ENCODE data around the gene RFTN2. TPM values are rescaled to one million over a fixed set of nuclear protein-coding genes. Genes with fewer than 3 reads are reported as not detected.
"Not testable (repeated sequence)": the region's sequence is repeated elsewhere in the genome, so short reads cannot be mapped to it uniquely, and the experiment has no call there.

RFTN2 gene
- total RNA-seq, 3 donors from 2014 or later, result 2.3 to 21.1 (median 7.6) TPM

DNA sequence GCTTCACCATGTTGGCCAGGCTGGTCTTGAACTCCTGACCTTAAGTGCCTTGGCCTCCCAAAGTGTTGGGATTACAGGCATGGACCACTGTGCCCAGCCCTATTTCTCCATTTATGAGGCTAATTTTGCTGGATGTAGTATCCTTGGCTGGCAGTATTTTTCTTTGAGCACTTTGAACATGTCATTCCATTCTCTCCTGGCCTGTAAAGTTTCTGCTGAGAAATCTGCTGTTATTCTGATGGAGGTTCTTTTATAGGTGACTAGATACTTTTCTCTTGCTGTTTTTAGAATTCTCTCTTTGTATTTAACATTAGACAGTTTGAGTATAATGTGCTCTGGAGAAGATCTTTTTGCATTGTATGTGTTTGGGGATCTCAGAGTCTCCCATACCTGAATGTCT lies 9.1 kb downstream of the RFTN2 start:
- Histone ChIP-seq H3K27ac (no peak overlapping the region), H3K4me1 (no peaks in the 10 kb centered on the region), H3K27me3 (no peaks in the 10 kb centered on the region), H3K36me3 (no peaks in the 10 kb centered on the region), H3K4me3 (no peak overlapping the region), H3K9me3 (peaks cover 16 to 19% of the 10 kb centered on the region in 2 donors)
- no peak for DNase-seq (ENCODE audit: low spot score in 2 of 2)
- intact Hi-C loops (cut with DNase I; ENCODE audit: low total_unique reads), result no loop called here
- TF ChIP-seq POLR2A (IDR thresholded peaks at IDR 0.05) (no peak), POLR2AphosphoS5 (IDR thresholded peaks at IDR 0.05) (no peak)

DNA sequence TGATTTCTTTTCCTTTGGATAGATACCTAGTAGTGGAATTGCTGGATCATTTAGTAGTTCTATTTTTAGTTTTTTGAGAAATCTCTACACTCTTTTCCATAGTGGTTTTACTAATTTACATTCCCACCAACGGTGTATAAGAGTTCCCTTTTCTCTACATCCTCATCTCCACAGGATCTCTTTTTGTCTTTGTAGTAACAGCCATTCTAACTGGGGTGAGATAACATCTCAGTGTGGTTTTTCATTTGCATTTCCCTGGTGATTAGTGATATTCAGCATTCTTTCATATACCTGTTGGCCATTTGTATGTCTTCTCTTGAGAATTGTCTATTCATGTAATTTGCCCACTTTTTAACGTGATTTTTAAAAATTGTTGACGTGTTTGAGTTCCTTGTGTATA lies 13.8 kb downstream of the RFTN2 start:
- TF ChIP-seq POLR2AphosphoS5 (IDR thresholded peaks at IDR 0.05) (no peak), POLR2A (IDR thresholded peaks at IDR 0.05) (no peak)
- TF ChIP-seq, protein P1, sequence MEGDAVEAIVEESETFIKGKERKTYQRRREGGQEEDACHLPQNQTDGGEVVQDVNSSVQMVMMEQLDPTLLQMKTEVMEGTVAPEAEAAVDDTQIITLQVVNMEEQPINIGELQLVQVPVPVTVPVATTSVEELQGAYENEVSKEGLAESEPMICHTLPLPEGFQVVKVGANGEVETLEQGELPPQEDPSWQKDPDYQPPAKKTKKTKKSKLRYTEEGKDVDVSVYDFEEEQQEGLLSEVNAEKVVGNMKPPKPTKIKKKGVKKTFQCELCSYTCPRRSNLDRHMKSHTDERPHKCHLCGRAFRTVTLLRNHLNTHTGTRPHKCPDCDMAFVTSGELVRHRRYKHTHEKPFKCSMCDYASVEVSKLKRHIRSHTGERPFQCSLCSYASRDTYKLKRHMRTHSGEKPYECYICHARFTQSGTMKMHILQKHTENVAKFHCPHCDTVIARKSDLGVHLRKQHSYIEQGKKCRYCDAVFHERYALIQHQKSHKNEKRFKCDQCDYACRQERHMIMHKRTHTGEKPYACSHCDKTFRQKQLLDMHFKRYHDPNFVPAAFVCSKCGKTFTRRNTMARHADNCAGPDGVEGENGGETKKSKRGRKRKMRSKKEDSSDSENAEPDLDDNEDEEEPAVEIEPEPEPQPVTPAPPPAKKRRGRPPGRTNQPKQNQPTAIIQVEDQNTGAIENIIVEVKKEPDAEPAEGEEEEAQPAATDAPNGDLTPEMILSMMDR (IDR thresholded peaks at IDR 0.05), result no peak
- no peak for DNase-seq (ENCODE audit: low spot score in 2 of 2)
- Histone ChIP-seq H3K9me3 (peaks cover 6 to 12% of the 10 kb centered on the region in 2 donors), H3K36me3 (no peaks in the 10 kb centered on the region), H3K4me1 (no peaks in the 10 kb centered on the region), H3K27ac (no peak overlapping the region), H3K4me3 (no peak overlapping the region), H3K27me3 (no peaks in the 10 kb centered on the region)
- intact Hi-C loops (cut with DNase I; ENCODE audit: low total_unique reads), result no loop called here

DNA sequence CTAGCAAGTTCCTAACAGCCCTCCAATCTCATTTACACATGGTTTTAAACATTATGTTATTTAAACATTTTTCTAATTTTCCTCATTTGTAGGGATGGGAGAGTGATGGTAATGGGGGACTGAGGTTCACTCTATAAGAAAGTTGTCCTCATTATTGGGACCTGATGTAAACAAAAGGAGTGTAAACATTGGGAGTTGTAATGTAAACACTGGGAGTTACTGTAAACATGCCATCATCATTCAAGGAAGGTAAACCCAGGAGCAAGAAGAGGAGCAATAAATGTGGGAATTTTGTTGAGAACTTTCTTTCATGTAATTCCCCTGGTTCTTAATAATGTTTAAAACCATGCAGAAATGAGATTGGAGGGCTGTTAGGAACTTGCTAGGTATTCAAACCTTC lies 17.8 kb downstream of the RFTN2 start:
- no peaks in the 10 kb centered on the region for H3K36me3 ChIP-seq
- H3K4me3 ChIP-seq, result no peak overlapping the region
- no peaks in the 10 kb centered on the region for H3K27me3 ChIP-seq
- TF ChIP-seq, protein P1 (IDR thresholded peaks at IDR 0.05), result no peak
- no peak for TF ChIP-seq POLR2A (IDR thresholded peaks at IDR 0.05)
- TF ChIP-seq POLR2AphosphoS5 (IDR thresholded peaks at IDR 0.05), result no peak
- H3K27ac ChIP-seq, result no peak overlapping the region
- no peaks in the 10 kb centered on the region for H3K9me3 ChIP-seq
- intact Hi-C loops (cut with DNase I; ENCODE audit: low total_unique reads), result no loop called here
- no peak for DNase-seq (ENCODE audit: low spot score in 2 of 2)
- H3K4me1 ChIP-seq, result no peaks in the 10 kb centered on the region

DNA sequence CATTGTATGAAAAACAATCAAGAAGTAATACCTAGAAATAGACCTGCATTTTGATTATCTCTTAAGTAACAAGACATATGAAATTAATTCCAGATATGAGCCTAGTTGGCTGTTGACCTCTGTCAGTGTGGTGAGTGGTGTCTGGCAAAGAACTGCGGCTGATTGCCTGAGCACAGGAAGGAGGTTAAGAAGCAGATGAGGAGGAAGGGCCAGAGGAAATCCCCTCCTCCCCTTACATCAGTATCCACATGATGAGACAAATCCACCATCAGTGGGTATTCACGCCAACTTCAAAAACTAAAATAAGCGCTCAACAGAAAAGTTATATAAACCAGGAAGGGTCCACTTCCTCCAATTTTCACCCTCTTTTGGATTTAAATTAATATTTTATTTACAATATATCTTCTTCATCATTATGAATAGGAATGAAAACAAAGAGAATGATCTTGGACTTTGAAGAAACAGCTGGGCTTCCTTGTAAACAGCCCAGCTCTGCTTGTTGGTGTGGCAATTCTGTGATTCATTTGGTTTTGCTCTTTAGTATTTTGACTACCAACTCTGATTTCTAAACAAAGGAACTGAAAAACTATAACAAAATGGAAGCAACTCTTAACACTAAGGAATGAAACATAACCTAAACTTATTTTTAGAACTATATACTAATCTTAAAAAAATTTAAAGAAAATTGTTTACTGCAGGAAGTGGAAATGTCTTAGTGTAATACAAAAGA lies 27.3 kb downstream of the RFTN2 start:
- no peak for DNase-seq (ENCODE audit: low spot score in 2 of 2)
- H3K9me3 ChIP-seq, result no peaks in the 10 kb centered on the region
- H3K4me1 ChIP-seq, result no peaks in the 10 kb centered on the region
- H3K27me3 ChIP-seq, result no peaks in the 10 kb centered on the region
- H3K27ac ChIP-seq, result no peak overlapping the region
- intact Hi-C loops (cut with DNase I; ENCODE audit: low total_unique reads), result no loop called here
- no peak overlapping the region for H3K4me3 ChIP-seq
- TF ChIP-seq POLR2AphosphoS5 (IDR thresholded peaks at IDR 0.05), result no peak
- TF ChIP-seq, protein P1 (IDR thresholded peaks at IDR 0.05), result no peak
- TF ChIP-seq POLR2A (IDR thresholded peaks at IDR 0.05), result no peak
- no peaks in the 10 kb centered on the region for H3K36me3 ChIP-seq

DNA sequence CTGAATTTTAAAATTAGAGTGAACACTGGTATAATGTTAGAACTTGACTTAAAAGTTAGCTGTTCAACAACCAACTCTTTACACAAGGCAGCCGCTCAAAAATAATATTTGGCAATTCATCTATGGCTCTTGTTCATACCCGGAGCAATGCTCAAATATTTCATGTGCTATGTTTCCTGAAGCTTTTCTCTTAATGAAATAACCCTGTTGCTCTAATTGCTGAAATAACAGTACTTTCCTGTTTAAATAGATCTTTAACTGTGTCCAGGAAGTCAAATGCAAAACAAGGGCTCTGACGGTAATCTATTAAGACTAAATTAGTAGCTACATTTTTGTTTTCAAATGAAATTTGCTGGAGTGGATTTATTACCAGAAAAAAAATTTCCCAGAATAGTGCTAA lies 33.7 kb downstream of the RFTN2 start:
- intact Hi-C loops (cut with DNase I; ENCODE audit: low total_unique reads), result no loop called here
- no peaks in the 10 kb centered on the region for H3K27me3 ChIP-seq
- H3K4me1 ChIP-seq, result no peaks in the 10 kb centered on the region
- H3K4me3 ChIP-seq, result no peak overlapping the region
- no peak for DNase-seq (ENCODE audit: low spot score in 2 of 2)
- H3K27ac ChIP-seq, result no peak overlapping the region
- no peaks in the 10 kb centered on the region for H3K36me3 ChIP-seq
- TF ChIP-seq, protein P1 (IDR thresholded peaks at IDR 0.05), result no peak
- TF ChIP-seq POLR2A (IDR thresholded peaks at IDR 0.05) (no peak), POLR2AphosphoS5 (IDR thresholded peaks at IDR 0.05) (no peak)
- no peaks in the 10 kb centered on the region for H3K9me3 ChIP-seq

DNA sequence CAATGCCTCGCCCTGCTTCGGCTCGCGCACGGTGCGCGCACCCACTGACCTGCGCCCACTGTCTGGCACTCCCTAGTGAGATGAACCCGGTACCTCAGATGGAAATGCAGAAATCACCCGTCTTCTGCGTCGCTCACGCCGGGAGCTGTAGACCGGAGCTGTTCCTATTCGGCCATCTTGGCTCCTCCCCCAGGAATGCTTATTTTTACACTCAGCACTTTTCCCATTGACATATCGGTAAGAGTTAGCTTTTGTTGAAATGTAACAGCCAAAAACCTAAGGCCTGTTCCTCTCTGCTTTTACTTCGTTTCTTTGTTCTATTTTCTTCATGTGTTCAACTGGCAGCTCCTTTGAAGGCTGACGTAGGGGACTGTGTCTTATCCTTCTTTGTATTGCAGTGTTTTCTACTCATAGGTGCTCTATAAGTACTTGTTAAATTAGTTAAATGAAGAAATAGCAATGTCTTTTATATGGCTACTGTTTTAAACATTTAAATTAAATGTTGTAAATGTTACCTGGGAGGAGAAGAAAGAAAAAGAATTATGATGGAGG lies 34.7 kb downstream of the RFTN2 start:
- intact Hi-C loops (cut with DNase I; ENCODE audit: low total_unique reads); H3K27ac ChIP-seq; DNase-seq (ENCODE audit: low spot score in 2 of 2); H3K4me3 ChIP-seq; H3K9me3 ChIP-seq; H3K27me3 ChIP-seq; H3K36me3 ChIP-seq; H3K4me1 ChIP-seq: not testable (repeated sequence)
